Common myeloid progenitor, CD34-positive (primary cell): ENCODE data around the gene SH3PXD2B.
"Not testable (repeated sequence)": the region's sequence is repeated elsewhere in the genome, so short reads cannot be mapped to it uniquely, and the experiment has no call there.

Source experiments
- CTCF ChIA-PET: fragments of 350-600 bp; sonication (Branson Sonifier 250); formaldehyde crosslinking; loops from one replicate; lab custom pipeline; 2021; ENCODE audit warnings: antibody characterized with exemption; lab: Charles Lee
- POLR2A ChIA-PET: fragments of 350-600 bp; sonication (Branson Sonifier 250); formaldehyde crosslinking; loops from one replicate; lab custom pipeline; 2021; ENCODE audit warnings: antibody characterized with exemption; lab: Charles Lee
- DNase-seq, 3 donors: peaks; one replicate each; pipeline versions ENCODE4 v3.0.0 to v3.0.0-alpha.2; 2013
- H3K27ac ChIP-seq, 2 experiments: 1 replicate in 1 of 2; 2 replicates in 1 of 2; pipeline ENCODE4 v1.7.0; 2013; ENCODE audit warnings: inconsistent platforms in 2 of 2, low read length in 2 of 2, mild to moderate bottlenecking in 2 of 2, low read depth in 1 of 2, moderate library complexity in 1 of 2; ENCODE audit not compliant: severe bottlenecking in 2 of 2, insufficient read depth in 1 of 2, poor library complexity in 1 of 2
- H3K27me3 ChIP-seq, 5 experiments: replicated peaks in 2 of 5; 1 replicate in 3 of 5; 2 replicates in 2 of 5; pipeline versions ENCODE4 v1.6.1 to v1.7.0; 2013; ENCODE audit warnings: low read length in 4 of 5, mild to moderate bottlenecking in 2 of 5, moderate library complexity in 2 of 5, inconsistent platforms in 1 of 5; ENCODE audit not compliant: insufficient read depth in 5 of 5, control insufficient read depth in 4 of 5
- H3K36me3 ChIP-seq, 4 experiments: 1 replicate in 2 of 4; 2 replicates in 2 of 4; pipeline versions ENCODE4 v1.6.1 to v1.7.0; 2013; ENCODE audit warnings: low read length in 3 of 4, control low read depth in 1 of 4, mild to moderate bottlenecking in 1 of 4; ENCODE audit not compliant: control insufficient read depth in 4 of 4, insufficient read depth in 4 of 4
- H3K4me1 ChIP-seq, 4 experiments: 1 replicate in 3 of 4; 2 replicates in 1 of 4; pipeline versions ENCODE4 v1.6.1 to v1.7.1; 2013; ENCODE audit warnings: low read length in 3 of 4, mild to moderate bottlenecking in 3 of 4, control low read depth in 1 of 4, inconsistent platforms in 1 of 4, moderate library complexity in 1 of 4; ENCODE audit not compliant: control insufficient read depth in 4 of 4, insufficient read depth in 4 of 4; ENCODE audit errors: control extremely low read depth in 1 of 4
- H3K4me3 ChIP-seq, 7 experiments: 1 replicate in 4 of 7; 2 replicates in 3 of 7; pipeline versions ENCODE4 v1.5.1 to v1.7.0; 2013; ENCODE audit warnings: mild to moderate bottlenecking in 7 of 7, low read length in 6 of 7, moderate library complexity in 6 of 7, inconsistent platforms in 2 of 7, low read depth in 2 of 7, control low read depth in 1 of 7; ENCODE audit not compliant: insufficient read depth in 4 of 7, control insufficient read depth in 1 of 7; ENCODE audit errors: extremely low read depth in 1 of 7
- H3K9me3 ChIP-seq, 5 experiments: 1 replicate in 4 of 5; 2 replicates in 1 of 5; pipeline versions ENCODE4 v1.6.1 to v1.7.1; 2013; ENCODE audit warnings: low read length in 4 of 5, mild to moderate bottlenecking in 2 of 5, inconsistent platforms in 1 of 5, low read depth in 1 of 5, moderate library complexity in 1 of 5; ENCODE audit not compliant: control insufficient read depth in 4 of 5, insufficient read depth in 2 of 5; ENCODE audit errors: control extremely low read depth in 1 of 5
- WGBS: methylation state at CpG from one replicate; pipeline ENCODE4 v1.1.5; 2013; ENCODE audit not compliant: insufficient coverage; 5-methylcytosine and 5-hydroxymethylcytosine counted together

SH3PXD2B gene

DNA sequence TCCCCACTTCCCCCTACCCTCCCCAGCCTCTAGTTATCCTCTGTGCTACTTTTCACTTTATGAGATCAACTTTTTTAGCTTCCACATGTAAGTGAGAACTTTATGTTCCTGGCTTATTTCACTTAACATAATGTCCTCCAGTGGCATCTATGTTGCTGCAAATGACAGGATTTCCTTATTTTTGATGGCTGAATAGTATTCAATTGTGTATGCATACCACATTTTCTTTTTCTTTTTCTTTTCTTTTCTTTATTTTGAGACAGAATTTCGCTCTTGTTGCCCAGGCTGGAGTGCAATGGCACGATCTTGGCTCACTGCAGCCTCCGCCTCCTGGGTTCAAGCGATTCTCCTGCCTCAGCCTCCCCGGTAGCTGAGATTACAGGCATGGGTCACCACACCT, 44.8 kb downstream of the SH3PXD2B start:
- WGBS = 100% methylated on average over 5 of the region's 5 CpGs
- H3K4me3 ChIP-seq, H3K27me3 ChIP-seq, H3K27ac ChIP-seq, POLR2A ChIA-PET, H3K36me3 ChIP-seq, DNase-seq, H3K9me3 ChIP-seq: not testable (repeated sequence)
- peaks cover 0 to 43% (median 16%) of the 10 kb centered on the region in 4 experiments for H3K4me1 ChIP-seq
- CTCF ChIA-PET = interaction anchor here (1.5 kb wide), 1 partner anchor 9 kb away, joined by 3 read pairs; no protein-coding TSS in a partner anchor

DNA sequence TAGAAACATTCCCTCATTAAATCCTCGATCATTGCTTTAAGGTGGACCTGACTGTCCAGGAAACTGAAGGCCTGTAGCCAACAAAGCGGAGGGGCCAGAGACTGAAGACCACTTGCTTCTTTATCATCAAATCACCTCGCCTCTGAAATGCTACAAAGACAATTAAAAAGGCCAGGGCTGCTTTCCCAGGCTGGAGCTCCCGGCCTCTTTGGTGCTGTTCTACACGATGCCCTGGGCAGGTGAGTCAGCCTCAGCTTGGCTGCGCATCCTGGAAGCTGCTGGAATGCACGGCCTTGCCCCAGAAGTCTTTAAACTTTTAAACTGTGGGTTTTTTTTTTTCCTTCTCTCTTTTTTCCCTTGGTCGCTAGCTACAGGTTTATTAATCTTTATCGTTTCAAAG, 46.5 kb downstream of the SH3PXD2B start:
- POLR2A ChIA-PET = no interaction called here
- WGBS = 94% methylated on average over 9 of the region's 9 CpGs
- Histone ChIP-seq H3K4me3 (no peak overlapping the region), H3K9me3 (no peaks in the 10 kb centered on the region), H3K36me3 (no peaks in the 10 kb centered on the region), H3K27ac (no peak overlapping the region), H3K4me1 (peaks cover 0 to 29% (median 13%) of the 10 kb centered on the region in 4 experiments), H3K27me3 (peaks cover 0 to 8% (median 0%) of the 10 kb centered on the region in 5 experiments)
- DNase-seq = no peak
- CTCF ChIA-PET = no interaction called here

DNA sequence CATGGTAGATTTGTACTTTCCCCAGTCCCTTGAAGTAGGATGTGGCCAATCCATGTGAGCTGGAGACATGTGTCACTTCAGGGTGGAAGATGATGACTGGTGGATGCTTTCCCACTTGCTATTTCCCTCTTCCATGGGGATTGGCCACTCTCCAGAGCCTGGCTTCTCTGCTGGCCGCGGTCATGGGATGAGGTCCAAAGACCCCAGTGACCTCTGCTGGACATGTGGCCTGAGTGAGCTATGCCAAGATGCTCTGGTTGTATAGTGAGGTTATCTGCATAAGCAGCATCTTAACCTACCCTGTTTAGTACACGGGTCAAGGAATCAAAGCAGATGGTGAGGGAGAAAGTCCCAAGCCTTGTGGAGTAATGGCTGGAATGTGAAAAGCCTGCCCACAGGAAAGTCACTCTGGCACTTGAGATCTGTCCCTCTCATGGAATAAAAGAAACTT, 47.1 kb downstream of the SH3PXD2B start:
- ChIA-PET CTCF (no interaction called here), POLR2A (no interaction called here)
- Histone ChIP-seq H3K27me3 (peaks cover 0 to 8% (median 0%) of the 10 kb centered on the region in 5 experiments), H3K36me3 (no peaks in the 10 kb centered on the region), H3K9me3 (peaks cover 0 to 4% (median 0%) of the 10 kb centered on the region in 5 experiments), H3K4me3 (no peak overlapping the region), H3K4me1 (peaks cover 0 to 23% (median 9%) of the 10 kb centered on the region in 4 experiments), H3K27ac (no peak overlapping the region)
- 80% methylated on average over 1 of the region's 3 CpGs for WGBS
- DNase-seq = no peak

DNA sequence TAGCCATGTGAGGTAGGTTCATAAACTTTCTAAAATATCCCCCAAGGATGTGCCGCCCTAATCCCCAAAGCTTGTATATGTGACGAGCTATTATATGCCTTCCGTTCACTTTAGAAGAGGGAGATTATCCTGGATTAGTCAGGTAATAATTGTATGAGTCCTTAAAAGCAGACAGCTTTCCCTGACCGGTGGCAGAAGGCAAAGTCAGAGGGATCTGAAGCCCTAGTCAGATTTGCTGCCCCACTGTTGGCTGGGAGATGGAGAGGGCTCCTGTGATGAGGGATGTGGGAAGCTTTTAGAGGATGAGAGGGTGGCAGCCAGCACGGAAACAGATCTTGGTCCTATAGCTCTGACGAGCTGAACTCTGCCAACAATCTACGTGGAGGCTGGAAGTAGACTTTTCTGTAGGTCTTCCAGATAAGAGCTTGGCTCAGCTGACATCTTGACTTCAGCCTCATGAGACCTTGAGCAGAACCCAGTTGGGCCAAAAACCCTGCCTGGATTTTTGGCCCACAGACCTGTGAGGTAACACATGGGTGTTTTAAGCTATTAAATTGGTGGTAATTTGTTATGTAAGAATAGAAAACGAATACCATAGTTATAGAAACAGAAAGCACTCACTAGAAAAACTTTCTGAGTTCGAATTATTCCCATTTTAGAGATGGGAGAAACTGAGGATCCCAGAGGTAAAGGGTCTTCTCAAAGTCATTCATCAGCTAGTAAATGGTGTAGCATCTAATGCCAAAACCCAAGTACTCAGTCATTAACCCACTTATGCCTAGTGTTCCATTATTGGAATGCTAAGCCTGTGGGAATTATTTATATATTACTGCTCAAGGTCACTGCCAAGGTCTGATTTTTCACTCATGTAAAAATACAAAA, 48.9 kb downstream of the SH3PXD2B start:
- DNase-seq = no peak
- WGBS = 100% methylated on average over 4 of the region's 9 CpGs
- Histone ChIP-seq H3K27me3 (peaks cover 0 to 8% (median 0%) of the 10 kb centered on the region in 5 experiments), H3K9me3 (peaks cover 0 to 4% (median 0%) of the 10 kb centered on the region in 5 experiments), H3K27ac (no peak overlapping the region), H3K36me3 (no peaks in the 10 kb centered on the region), H3K4me1 (peaks cover 0 to 5% (median 4%) of the 10 kb centered on the region in 4 experiments), H3K4me3 (no peak overlapping the region)
- POLR2A ChIA-PET = interaction anchor here (0.6 kb wide), 1 partner anchor 106 kb away, joined by 3 read pairs; no protein-coding TSS in a partner anchor
- CTCF ChIA-PET = interaction anchor here (1.0 to 1.4 kb wide), 4 partner anchors 13 to 40 kb away, joined by 3 to 4 read pairs (median 3); no protein-coding TSS in a partner anchor

DNA sequence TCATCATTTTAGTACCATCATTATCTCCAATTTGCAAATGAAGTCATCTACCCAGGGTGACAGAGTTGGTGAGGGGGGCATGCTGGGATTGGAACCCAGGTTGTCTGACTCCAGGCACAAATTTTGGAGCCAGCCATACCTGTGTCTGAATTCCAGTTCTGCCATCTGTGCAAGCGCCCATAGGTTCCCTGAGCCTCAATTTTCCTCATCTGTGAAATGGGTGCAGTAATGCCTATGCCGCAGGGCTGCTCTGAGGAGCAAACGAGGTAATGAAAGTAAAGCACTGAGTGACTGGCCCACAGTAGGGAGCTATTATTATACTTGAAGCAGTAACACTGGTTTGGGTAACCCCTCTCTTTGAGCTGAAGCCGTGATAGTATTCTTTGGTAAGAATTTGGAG, 49.6 kb downstream of the SH3PXD2B start:
- H3K4me3 ChIP-seq = no peak overlapping the region
- H3K27ac ChIP-seq = no peak overlapping the region
- H3K27me3 ChIP-seq = peaks cover 0 to 8% (median 0%) of the 10 kb centered on the region in 5 experiments
- DNase-seq = no peak
- peaks cover 0 to 2% (median under 1%) of the 10 kb centered on the region in 4 experiments for H3K4me1 ChIP-seq
- CTCF ChIA-PET = interaction anchor here (1.0 to 1.4 kb wide), 4 partner anchors 28 to 47 kb away, joined by 3 to 4 read pairs (median 3); no protein-coding TSS in a partner anchor
- H3K9me3 ChIP-seq = peaks cover 0 to 4% (median 0%) of the 10 kb centered on the region in 5 experiments
- H3K36me3 ChIP-seq = no peaks in the 10 kb centered on the region
- WGBS = 100% methylated on average over 3 of the region's 4 CpGs
- POLR2A ChIA-PET = no interaction called here

DNA sequence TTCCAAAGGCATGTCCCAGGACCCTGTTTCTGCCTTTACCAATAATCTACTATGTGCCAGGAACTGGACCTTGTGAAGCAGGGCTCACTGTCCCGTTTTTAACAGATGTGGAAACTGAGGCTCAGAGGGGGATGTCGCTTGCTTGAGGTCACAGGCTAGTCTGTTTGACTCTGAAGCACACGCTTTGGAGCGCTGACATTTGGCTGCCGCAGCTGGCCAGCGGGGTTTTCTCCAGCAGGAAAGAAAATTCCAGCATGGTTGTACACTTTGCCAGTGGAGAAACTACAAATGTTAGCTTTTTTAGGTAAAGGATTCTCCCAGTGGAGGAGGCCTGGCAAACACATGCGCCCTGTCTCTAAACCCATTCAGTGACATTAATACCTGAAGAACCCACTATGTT, 50.5 kb downstream of the SH3PXD2B start:
- Histone ChIP-seq H3K27ac (no peak overlapping the region), H3K4me3 (no peak overlapping the region), H3K27me3 (peaks cover 0 to 8% (median 0%) of the 10 kb centered on the region in 5 experiments), H3K4me1 (no peaks in the 10 kb centered on the region), H3K36me3 (no peaks in the 10 kb centered on the region), H3K9me3 (peaks cover 0 to 4% (median 0%) of the 10 kb centered on the region in 5 experiments)
- ChIA-PET POLR2A (no interaction called here), CTCF (interaction anchor here (1.2 to 1.5 kb wide), 3 partner anchors 32 to 48 kb away, joined by 3 to 4 read pairs (median 3); no protein-coding TSS in a partner anchor)
- 96% methylated on average over 7 of the region's 7 CpGs for WGBS
- no peak for DNase-seq
